ENCODE measurements around the gene ZNF534. TPM values are rescaled to one million over a fixed set of nuclear protein-coding genes. Genes with fewer than 3 reads are reported as not detected.
"Not testable (repeated sequence)": the region's sequence is repeated elsewhere in the genome, so short reads cannot be mapped to it uniquely, and the experiment has no call there.

ZNF534 gene
- not detected in 2 replicates for total RNA-seq (2014; rRNA removed; shearing (Covaris generic))

- no peak for DNase-seq (ENCODE audit: low spot score)
Measured at GRCh38 chr19:52428937-52429336, at the start of gene ZNF534. Gene ZNF534 (plus strand): TSS chr19:52429148. CDS start chr19:52431475, 2,327 bp downstream.

GRCh38 chr19:52391135-52391534 lies 37.8 kb upstream of the ZNF534 start:
- DNase-seq (ENCODE audit: low spot score), result no peak

- peak; percentile 38 for DNase-seq (ENCODE audit: low spot score)
Measured at GRCh38 chr19:52397310-52398080, 31.5 kb upstream of the ZNF534 start, which contains the start of gene ZNF528. Gene ZNF528 (plus strand): TSS chr19:52397849. CDS start chr19:52402014, 4,165 bp downstream.

GRCh38 chr19:52398081-52398441 lies 30.9 kb upstream of the ZNF534 start:
- no peak for DNase-seq (ENCODE audit: low spot score)

- peak; percentile 11 for DNase-seq (ENCODE audit: low spot score)
Measured at GRCh38 chr19:52410276-52410675, 18.7 kb upstream of the ZNF534 start.

GRCh38 chr19:52415711-52416110 lies 13.2 kb upstream of the ZNF534 start:
- DNase-seq (ENCODE audit: low spot score), result no peak

GRCh38 chr19:52442179-52442578 lies 13.2 kb downstream of the ZNF534 start:
- DNase-seq (ENCODE audit: low spot score), result no peak

- DNase-seq (ENCODE audit: low spot score), result no peak
Measured at GRCh38 chr19:52444506-52444905, 15.6 kb downstream of the ZNF534 start.

- DNase-seq (ENCODE audit: low spot score), result no peak
Measured at GRCh38 chr19:52451241-52451640, 22.3 kb downstream of the ZNF534 start.

GRCh38 chr19:52453324-52454094 lies 24.6 kb downstream of the ZNF534 start, which contains the start of gene ZNF578:
Gene ZNF578 (plus strand): TSS chr19:52453553. CDS start chr19:52501846, 48,293 bp downstream.
- no peak for DNase-seq (ENCODE audit: low spot score)

- DNase-seq (ENCODE audit: low spot score), result peak; percentile 20
Measured at GRCh38 chr19:52464798-52465470, 36.0 kb downstream of the ZNF534 start.

GRCh38 chr19:52473655-52474350 lies 44.9 kb downstream of the ZNF534 start:
- no peak for DNase-seq (ENCODE audit: low spot score)

- DNase-seq (ENCODE audit: low spot score), result no peak
Measured at GRCh38 chr19:52474351-52475127, 45.6 kb downstream of the ZNF534 start.

- not testable (repeated sequence) for DNase-seq (ENCODE audit: low spot score)
Measured at GRCh38 chr19:52484111-52484743, 55.3 kb downstream of the ZNF534 start.

- not testable (repeated sequence) for DNase-seq (ENCODE audit: low spot score)
Measured at GRCh38 chr19:52485064-52485463, 56.1 kb downstream of the ZNF534 start.

- DNase-seq (ENCODE audit: low spot score), result not testable (repeated sequence)
Measured at GRCh38 chr19:52485561-52486240, 56.8 kb downstream of the ZNF534 start.

- DNase-seq (ENCODE audit: low spot score), result no peak
Measured at GRCh38 chr19:52492201-52492993, 63.4 kb downstream of the ZNF534 start.

GRCh38 chr19:52492994-52493470 lies 64.1 kb downstream of the ZNF534 start:
- DNase-seq (ENCODE audit: low spot score), result no peak

- DNase-seq (ENCODE audit: low spot score), result peak; percentile 46
Measured at GRCh38 chr19:52494518-52494917, 65.6 kb downstream of the ZNF534 start.

Measured in A172 (cell line).